Measurements from ENCODE around the gene TIE1. TPM values are rescaled to one million over a fixed set of nuclear protein-coding genes. Genes with fewer than 3 reads are reported as not detected.
A peak's percentile ranks its signal among the peaks of the same experiment; 100 is the strongest.

The TIE1 gene
- total RNA-seq (10 to 100 TPM; 11.6 to 49.8 (median 27.5) TPM), polyA plus RNA-seq (10 to 100 TPM in 2 of 3 donors, 1 to 10 TPM in 1; 5.0 to 28.6 (median 19.6) TPM)
- long read RNA-seq, donor 1, partial matches to known transcripts, result 0 of 1 reads
- long read RNA-seq, donor 1, other reads (novel, unspliced or antisense), result 0 of 1 reads
- long read RNA-seq, donor 2, partial matches to known transcripts, result 0 of 1 reads
- long read RNA-seq, donor 2, other reads (novel, unspliced or antisense), result 0 of 1 reads
- long read RNA-seq, donor 3, partial matches to known transcripts, result 0 of 1 reads
- long read RNA-seq, donor 3, other reads (novel, unspliced or antisense), result 0 of 1 reads
- long read RNA-seq, donor 4, partial matches to known transcripts, result 4 of 6 reads
- long read RNA-seq, donor 4, other reads (novel, unspliced or antisense), result 1 of 6 reads
- long read RNA-seq, donor 5, transcript TIE1-201 (23 exons, 3,882 nt), result major isoform, 68 of 141 reads
- long read RNA-seq, donor 5, partial matches to known transcripts, result 19 of 141 reads
- long read RNA-seq, donor 5, other reads (novel, unspliced or antisense), result 54 of 141 reads
- long read RNA-seq, donor 6, partial matches to known transcripts, result 3 of 3 reads
- long read RNA-seq, donor 6, other reads (novel, unspliced or antisense), result 0 of 3 reads
- long read RNA-seq, donor 7, partial matches to known transcripts, result 0 of 1 reads
- long read RNA-seq, donor 7, other reads (novel, unspliced or antisense), result 0 of 1 reads
- long read RNA-seq, donor 8, transcript TIE1-201 (23 exons, 3,882 nt), result major isoform, 5 of 5 reads
- long read RNA-seq, donor 8, partial matches to known transcripts, result 0 of 5 reads
- long read RNA-seq, donor 8, other reads (novel, unspliced or antisense), result 0 of 5 reads
- long read RNA-seq, donor 9, partial matches to known transcripts, result 0 of 2 reads
- long read RNA-seq, donor 9, other reads (novel, unspliced or antisense), result 0 of 2 reads
- long read RNA-seq, donor 10, partial matches to known transcripts, result 0 of 1 reads
- long read RNA-seq, donor 10, other reads (novel, unspliced or antisense), result 0 of 1 reads

- no peaks in the 10 kb centered on the region for H3K27me3 ChIP-seq
- peak within 1 kb of the TSS in 1 of 4 donors; percentile 19 for H3K4me3 ChIP-seq
- intact Hi-C loops (cut with DNase I), result no loop called here
- 62 to 67% (median 64%) methylated on average over 9 to 10 of the region's 10 CpGs for WGBS, 4 donors
- no peaks in the 10 kb centered on the region for H3K36me3 ChIP-seq (replicated peaks in 1 of 2)
- H3K4me1 ChIP-seq (replicated peaks in 1 of 2), result no peaks in the 10 kb centered on the region
- DNase-seq, result peak in 4 of 7 donors; percentile 26 to 54 (median 30)
- peak within 1 kb of the TSS in 2 of 5 donors; percentile 17 to 24 for H3K27ac ChIP-seq
- no peaks in the 10 kb centered on the region for H3K9me3 ChIP-seq (replicated peaks in 1 of 3)
- TF ChIP-seq CTCF (IDR thresholded peaks at IDR 0.05), result no peak
- peak in 1 of 2 donors; percentile 29 for TF ChIP-seq POLR2A (IDR thresholded peaks at IDR 0.05)
Observed at GRCh38 chr1:43300378-43301094, at the start of gene TIE1. TSS of gene TIE1 (plus strand) at chr1:43300982. CDS start at chr1:43301072, 90 bp downstream.

- H3K9me3 ChIP-seq (replicated peaks in 1 of 3), result no peaks in the 10 kb centered on the region
- peak in 1 of 7 donors; percentile 10 for DNase-seq
- no peaks in the 10 kb centered on the region for H3K36me3 ChIP-seq (replicated peaks in 1 of 2)
- no peaks in the 10 kb centered on the region for H3K27me3 ChIP-seq
- TF ChIP-seq POLR2A (IDR thresholded peaks at IDR 0.05) (no peak), CTCF (IDR thresholded peaks at IDR 0.05) (no peak)
- no peak overlapping the region for H3K27ac ChIP-seq
- 82 to 86% (median 84%) methylated on average over 5 of the region's 5 CpGs for WGBS, 4 donors
- intact Hi-C loops (cut with DNase I), result no loop called here
- H3K4me1 ChIP-seq (replicated peaks in 1 of 2), result no peaks in the 10 kb centered on the region
- H3K4me3 ChIP-seq, result no peak overlapping the region
Observed at GRCh38 chr1:43251024-43251423, 49.8 kb upstream of the TIE1 start.

DNA sequence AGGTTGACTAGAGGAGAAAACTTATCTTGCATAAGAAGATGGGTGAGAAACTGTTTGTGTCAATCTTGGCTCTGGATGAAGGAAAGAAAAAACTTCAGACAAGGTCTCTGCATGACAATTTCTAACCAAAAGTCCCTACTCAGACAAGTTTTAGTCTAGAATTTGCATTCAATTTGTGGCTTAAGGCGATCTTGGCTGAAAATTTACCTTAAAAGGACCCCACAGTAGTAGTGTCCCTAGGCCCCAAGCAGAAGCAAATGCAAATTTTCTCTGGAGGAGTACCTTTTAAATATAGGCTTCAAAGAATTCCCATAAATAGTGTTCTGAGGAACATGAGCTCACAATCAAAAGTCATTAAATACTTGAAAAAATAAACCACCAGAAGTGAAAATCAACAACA lies 48.6 kb upstream of the TIE1 start:
- DNase-seq, result no peak
- 84 to 100% (median 91%) methylated on average over 1 of the region's 1 CpG for WGBS, 4 donors
- TF ChIP-seq POLR2A (IDR thresholded peaks at IDR 0.05) (no peak), CTCF (IDR thresholded peaks at IDR 0.05) (no peak)
- no peaks in the 10 kb centered on the region for H3K27me3 ChIP-seq
- H3K4me3 ChIP-seq, result no peak overlapping the region
- H3K9me3 ChIP-seq (replicated peaks in 1 of 3), result no peaks in the 10 kb centered on the region
- no peak overlapping the region for H3K27ac ChIP-seq
- no peaks in the 10 kb centered on the region for H3K4me1 ChIP-seq (replicated peaks in 1 of 2)
- no peaks in the 10 kb centered on the region for H3K36me3 ChIP-seq (replicated peaks in 1 of 2)
- intact Hi-C loops (cut with DNase I), result no loop called here
